ENCODE measurements around the gene VAMP2. TPM values are rescaled to one million over a fixed set of nuclear protein-coding genes. Genes with fewer than 3 reads are reported as not detected.
A peak's percentile ranks its signal among the peaks of the same experiment; 100 is the strongest.

The VAMP2 gene
- polyA plus RNA-seq, 2 of the 4 experiments (the other 2 are of a cell fraction) = 19.2 to 21.7 TPM

GRCh38 chr17:8159032-8159400, 3.7 kb downstream of the VAMP2 start:
- ChIA-PET CTCF (interaction anchor here (0.7 to 19.5 kb wide), 17 partner anchors 8 to 472 kb away, joined by 3 to 601 read pairs (median 5); partner anchors contain the start of genes ALOXE3, BORCS6, HES7 and TP53), POLR2A (interaction anchor here (0.6 to 1.7 kb wide), 8 partner anchors 14 to 39 kb away, joined by 3 to 14 read pairs (median 4); partner anchors contain the start of genes BORCS6 and HES7)
- no peaks in the 10 kb centered on the region for H3K9me3 ChIP-seq
- DNase-seq (ENCODE audit: low read depth in 1 of 2, low spot score in 1 of 2) (no peak), FAIRE-seq (no peak), ATAC-seq (no peak)
- TF ChIP-seq HEYL (CRISPR knock-in tag; IDR thresholded peaks at IDR 0.05) (no peak), EHF (CRISPR knock-in tag; IDR thresholded peaks at IDR 0.05) (no peak), RARB (CRISPR knock-in tag; IDR thresholded peaks at IDR 0.05) (no peak), KDM1A (IDR thresholded peaks at IDR 0.05; ENCODE audit: low read depth) (no peak), JUN (IDR thresholded peaks at IDR 0.05) (no peak), SMC3 (IDR thresholded peaks at IDR 0.05) (no peak), SREBF2 (IDR thresholded peaks at IDR 0.05) (no peak), GATA3 (IDR thresholded peaks at IDR 0.05; ENCODE audit: borderline replicate concordance) (no peak), TP53 (CRISPR knock-in tag; IDR thresholded peaks at IDR 0.05) (no peak), EHMT2 (IDR thresholded peaks at IDR 0.05; ENCODE audit: low read depth) (no peak), CBX2 (IDR thresholded peaks at IDR 0.05; ENCODE audit: borderline replicate concordance, low read depth) (no peak)
- TF ChIP-seq, protein P1, sequence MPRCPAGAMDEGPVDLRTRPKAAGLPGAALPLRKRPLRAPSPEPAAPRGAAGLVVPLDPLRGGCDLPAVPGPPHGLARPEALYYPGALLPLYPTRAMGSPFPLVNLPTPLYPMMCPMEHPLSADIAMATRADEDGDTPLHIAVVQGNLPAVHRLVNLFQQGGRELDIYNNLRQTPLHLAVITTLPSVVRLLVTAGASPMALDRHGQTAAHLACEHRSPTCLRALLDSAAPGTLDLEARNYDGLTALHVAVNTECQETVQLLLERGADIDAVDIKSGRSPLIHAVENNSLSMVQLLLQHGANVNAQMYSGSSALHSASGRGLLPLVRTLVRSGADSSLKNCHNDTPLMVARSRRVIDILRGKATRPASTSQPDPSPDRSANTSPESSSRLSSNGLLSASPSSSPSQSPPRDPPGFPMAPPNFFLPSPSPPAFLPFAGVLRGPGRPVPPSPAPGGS (IDR thresholded peaks at IDR 0.05) = no peak
- no peak overlapping the region for H3K4me3 ChIP-seq
- no peak overlapping the region for H3K4me2 ChIP-seq
- H3K27ac ChIP-seq = no peak overlapping the region
- 65% methylated on average over 3 of the region's 3 CpGs for WGBS (ENCODE audit: missing lambda C conversion rate)
- H3K4me1 ChIP-seq = peaks cover 50% of the 10 kb centered on the region

- FAIRE-seq (peak; percentile 88), DNase-seq (ENCODE audit: low read depth in 1 of 2, low spot score in 1 of 2) (peak; percentile 94 to 95), ATAC-seq (peak; percentile 7 to 46; a peak in 3 of 6 replicates)
- peak overlapping the region in 1 of 2 experiments; percentile 47; a peak in 2 of 6 replicates for H3K27ac ChIP-seq
- H3K9me3 ChIP-seq = no peaks in the 10 kb centered on the region
- H3K4me1 ChIP-seq = peaks cover 49% of the 10 kb centered on the region
- H3K4me3 ChIP-seq = no peak overlapping the region
- ChIA-PET CTCF (interaction anchor here (0.6 to 19.5 kb wide), 24 partner anchors 9 to 500 kb away, joined by 3 to 601 read pairs (median 4); partner anchors contain the start of genes ALOXE3, BORCS6 and HES7), POLR2A (interaction anchor here (0.6 to 1.7 kb wide), 8 partner anchors 15 to 39 kb away, joined by 3 to 14 read pairs (median 4); partner anchors contain the start of genes BORCS6 and HES7)
- TF ChIP-seq CHD4 (IDR thresholded peaks at IDR 0.05; ENCODE audit: borderline replicate concordance) (peak; percentile 92), HOXB5 (CRISPR knock-in tag; IDR thresholded peaks at IDR 0.05) (0 out of 2 replicates have a peak, but pooled peaks have one; percentile 48), SMC3 (IDR thresholded peaks at IDR 0.05) (peak; percentile 89), RAD21 (conservative IDR thresholded peaks at IDR 0.05 in 1 of 2, IDR thresholded peaks at IDR 0.05 in 1 of 2) (peak; percentile 80), POLR2AphosphoS2 (conservative IDR thresholded peaks at IDR 0.05; ENCODE audit: low read length) (0 out of 2 replicates have a peak, but pooled peaks have one; percentile 30), ESRRA (IDR thresholded peaks at IDR 0.05; ENCODE audit: borderline replicate concordance, low read length) (peak; percentile 98), CBX2 (IDR thresholded peaks at IDR 0.05; ENCODE audit: borderline replicate concordance, low read depth) (no peak), EHF (CRISPR knock-in tag; IDR thresholded peaks at IDR 0.05) (no peak), CTCF (IDR thresholded peaks at IDR 0.05) (peak; percentile 92), HOXA7 (CRISPR knock-in tag; IDR thresholded peaks at IDR 0.05) (0 out of 2 replicates have a peak, but pooled peaks have one; percentile 7), CHD2 (IDR thresholded peaks at IDR 0.05; ENCODE audit: low read length, partially characterized antibody) (peak; percentile 13), GATA3 (IDR thresholded peaks at IDR 0.05; ENCODE audit: borderline replicate concordance) (no peak), RARB (CRISPR knock-in tag; IDR thresholded peaks at IDR 0.05) (0 out of 2 replicates have a peak, but pooled peaks have one; percentile 36), MAX (IDR thresholded peaks at IDR 0.05) (0 out of 2 replicates have a peak, but pooled peaks have one; percentile 35), KDM1A (IDR thresholded peaks at IDR 0.05; ENCODE audit: low read depth) (peak; percentile 71; the same call in 1 of the 2 replicates)
- TF ChIP-seq, protein P2, sequence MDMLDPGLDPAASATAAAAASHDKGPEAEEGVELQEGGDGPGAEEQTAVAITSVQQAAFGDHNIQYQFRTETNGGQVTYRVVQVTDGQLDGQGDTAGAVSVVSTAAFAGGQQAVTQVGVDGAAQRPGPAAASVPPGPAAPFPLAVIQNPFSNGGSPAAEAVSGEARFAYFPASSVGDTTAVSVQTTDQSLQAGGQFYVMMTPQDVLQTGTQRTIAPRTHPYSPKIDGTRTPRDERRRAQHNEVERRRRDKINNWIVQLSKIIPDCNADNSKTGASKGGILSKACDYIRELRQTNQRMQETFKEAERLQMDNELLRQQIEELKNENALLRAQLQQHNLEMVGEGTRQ (IDR thresholded peaks at IDR 0.05) = peak; percentile 19; the same call in 1 of the 2 replicates
- WGBS (ENCODE audit: missing lambda C conversion rate) = 43% methylated on average over 20 of the region's 20 CpGs
- peak overlapping the region; percentile 29; the same call in 1 of the 3 replicates for H3K4me2 ChIP-seq
Measured at GRCh38 chr17:8158267-8159031, 4.3 kb downstream of the VAMP2 start.
